HG03097 (cell line): ENCODE results near the gene OR4D10.

Source experiments
- ATAC-seq: cut with Tn5 transposase; IDR thresholded peaks from one replicate; pipeline ENCODE4 v1.9.1; 2021; ENCODE audit not compliant: unreplicated experiment, low FRiP score

Gene OR4D10

DNA sequence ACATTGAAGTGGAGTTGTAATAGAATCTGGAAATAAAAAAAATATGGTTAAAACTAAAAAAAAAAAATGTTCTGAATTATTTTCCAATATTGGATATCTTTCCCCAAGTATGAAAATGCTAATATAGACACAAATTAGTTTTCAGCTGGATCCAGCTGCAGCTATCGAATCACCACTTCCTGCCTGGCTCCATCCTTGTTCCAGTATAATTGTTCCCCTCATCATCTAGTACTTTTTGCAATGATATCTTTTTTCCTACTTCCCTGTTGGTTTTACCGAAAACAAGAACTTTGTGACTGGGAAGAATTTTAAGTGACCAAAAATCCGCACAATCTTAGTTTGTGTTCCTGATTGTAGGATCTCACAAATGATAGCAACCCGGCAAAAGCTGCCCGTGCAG is 47.6 kb downstream of the OR4D10 start:
- ATAC-seq: no peak

DNA sequence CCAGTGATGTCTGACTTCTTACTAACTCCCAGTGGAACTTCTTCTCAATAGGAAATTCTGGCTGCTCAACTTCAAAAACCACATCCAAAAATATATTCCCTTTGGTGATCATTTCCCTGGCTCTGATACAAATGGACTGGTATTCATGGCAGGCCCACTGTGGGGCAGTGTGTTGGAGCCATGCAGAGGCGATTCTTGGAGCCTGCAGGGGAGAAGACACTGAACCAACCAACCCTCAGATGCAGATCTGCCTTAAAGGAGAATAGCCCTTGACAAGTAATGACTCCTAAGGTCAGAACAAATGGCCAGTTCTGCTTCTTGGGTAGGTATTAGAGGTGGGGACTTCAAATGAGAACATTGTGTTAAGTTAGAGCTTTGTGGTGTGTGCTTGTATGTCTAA is 50.4 kb downstream of the OR4D10 start:
- no peak for ATAC-seq

DNA sequence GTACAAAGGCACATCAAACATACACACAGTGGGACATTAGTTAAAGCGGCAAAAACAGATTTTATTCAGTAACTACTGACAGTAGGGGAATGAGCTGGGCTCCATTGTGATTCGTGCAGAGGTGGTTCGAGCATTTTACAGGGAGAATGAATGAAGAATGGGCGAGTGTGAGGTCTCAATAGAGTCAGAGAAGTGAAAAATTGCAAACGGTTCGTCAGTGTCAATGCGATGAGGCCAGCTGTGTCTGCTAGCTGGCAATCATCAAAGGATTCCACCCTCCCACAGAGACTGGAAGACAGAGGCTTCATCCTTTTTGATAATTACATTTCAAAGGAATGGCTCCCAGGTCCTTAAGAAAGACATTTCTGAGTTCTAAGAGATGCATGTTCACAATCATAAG is 55.6 kb downstream of the OR4D10 start:
- no peak for ATAC-seq
